Prostate gland (tissue), 2 donors: Measurements from ENCODE around the gene C1QL2.

Source experiments
- POLR2A ChIP-seq: fragments of 450-650 bp; IDR thresholded peaks from one replicate; pipeline ENCODE4 v1.6.1; 2016; ENCODE audit warnings: antibody characterized with exemption, mild to moderate bottlenecking
- POLR2AphosphoS5 ChIP-seq: sonication (generic); formaldehyde crosslinking; IDR thresholded peaks from one replicate; pipeline ENCODE4 v1.6.1; 2017; ENCODE audit warnings: antibody characterized with exemption
- TF ChIP-seq, protein P1 (sequence below), 4 experiments: fragments of 200-600 bp in 2 of 4; fragments of 450-650 bp in 2 of 4; sonication (generic) in 2 of 4; IDR thresholded peaks; 1 replicate in 3 of 4; 2 replicates in 1 of 4; pipeline ENCODE4 v1.5.1; 2016 to 2019; ENCODE audit warnings: antibody characterized with exemption in 4 of 4, mild to moderate bottlenecking in 2 of 4, moderate library complexity in 2 of 4

DNA sequence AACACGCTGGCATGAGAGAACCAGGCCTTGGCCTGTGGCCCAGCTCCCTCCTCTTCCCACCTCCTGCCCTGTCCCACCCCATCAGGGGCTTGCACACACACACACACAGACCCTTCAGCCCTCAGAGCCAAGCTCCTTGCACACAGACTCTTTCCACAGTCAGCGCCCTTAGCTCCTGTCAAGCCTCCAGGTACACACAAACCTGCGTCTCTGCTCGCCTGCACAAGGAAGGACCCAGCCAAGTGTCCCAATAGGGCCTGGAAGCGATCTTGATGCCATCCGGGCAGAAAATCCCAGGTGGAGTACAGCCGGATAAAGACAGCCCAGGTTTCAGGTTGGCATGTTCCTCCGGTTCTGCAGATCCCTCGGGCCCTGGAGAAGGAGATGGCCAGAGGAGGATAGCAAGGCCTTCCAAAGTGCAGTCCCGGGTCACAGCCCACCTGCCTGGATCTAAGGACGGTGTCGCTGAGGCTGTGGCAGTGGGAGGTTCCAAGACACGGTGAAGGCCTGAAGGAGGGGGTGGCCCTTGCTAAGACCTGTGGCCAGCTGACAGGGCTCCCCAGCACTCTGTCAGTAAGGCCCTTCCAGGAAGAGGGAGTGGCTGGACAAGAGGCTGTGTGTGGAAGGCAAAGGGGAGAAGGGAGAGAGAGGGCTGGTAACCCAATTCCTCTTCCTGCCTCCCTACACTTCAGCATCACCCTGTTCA, 46.6 kb upstream of the C1QL2 start:
- TF ChIP-seq, protein P1, sequence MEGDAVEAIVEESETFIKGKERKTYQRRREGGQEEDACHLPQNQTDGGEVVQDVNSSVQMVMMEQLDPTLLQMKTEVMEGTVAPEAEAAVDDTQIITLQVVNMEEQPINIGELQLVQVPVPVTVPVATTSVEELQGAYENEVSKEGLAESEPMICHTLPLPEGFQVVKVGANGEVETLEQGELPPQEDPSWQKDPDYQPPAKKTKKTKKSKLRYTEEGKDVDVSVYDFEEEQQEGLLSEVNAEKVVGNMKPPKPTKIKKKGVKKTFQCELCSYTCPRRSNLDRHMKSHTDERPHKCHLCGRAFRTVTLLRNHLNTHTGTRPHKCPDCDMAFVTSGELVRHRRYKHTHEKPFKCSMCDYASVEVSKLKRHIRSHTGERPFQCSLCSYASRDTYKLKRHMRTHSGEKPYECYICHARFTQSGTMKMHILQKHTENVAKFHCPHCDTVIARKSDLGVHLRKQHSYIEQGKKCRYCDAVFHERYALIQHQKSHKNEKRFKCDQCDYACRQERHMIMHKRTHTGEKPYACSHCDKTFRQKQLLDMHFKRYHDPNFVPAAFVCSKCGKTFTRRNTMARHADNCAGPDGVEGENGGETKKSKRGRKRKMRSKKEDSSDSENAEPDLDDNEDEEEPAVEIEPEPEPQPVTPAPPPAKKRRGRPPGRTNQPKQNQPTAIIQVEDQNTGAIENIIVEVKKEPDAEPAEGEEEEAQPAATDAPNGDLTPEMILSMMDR (IDR thresholded peaks at IDR 0.05): no peak
- TF ChIP-seq POLR2AphosphoS5 (no peak), POLR2A (no peak)
